Motor neuron (in vitro differentiated cells): ENCODE results near the gene IL17REL. TPM values are rescaled to one million over a fixed set of nuclear protein-coding genes. Genes with fewer than 3 reads are reported as not detected.
"Not testable (repeated sequence)": the region's sequence is repeated elsewhere in the genome, so short reads cannot be mapped to it uniquely, and the experiment has no call there.

ENCODE experiments used
- ATAC-seq, 8 experiments: fragments of 200-7000 bp; cut with Tn5 transposase; replicated peaks in 6 of 8; 2 replicates each; pipeline ENCODE4 v1.8.0; 2021; ENCODE audit warnings: mild to moderate bottlenecking in 8 of 8, moderate library complexity in 8 of 8
- H3K27ac ChIP-seq, 2 donors: fragments of 250-450 bp; sonication (Bioruptor Pico); 2 replicates each; pipeline ENCODE4 v1.9.0; 2021; ENCODE audit warnings: antibody characterized with exemption in 2 of 2, mild to moderate bottlenecking in 2 of 2, moderate library complexity in 1 of 2
- H3K4me1 ChIP-seq, 2 donors: fragments of 250-450 bp; sonication (Bioruptor Pico); replicated peaks in 1 of 2; 2 replicates each; pipeline ENCODE4 v1.6.1; 2021; ENCODE audit warnings: antibody characterized with exemption in 2 of 2, mild to moderate bottlenecking in 2 of 2, moderate library complexity in 1 of 2
- H3K4me3 ChIP-seq, 5 donors: fragments of 250-450 bp; sonication (Bioruptor Pico); 2 replicates each; pipeline ENCODE4 v1.9.0; 2021; ENCODE audit warnings: antibody characterized with exemption in 5 of 5, mild to moderate bottlenecking in 5 of 5, moderate library complexity in 4 of 5
- WGBS, 10 experiments: fragments of 450-650 bp; shearing (Covaris generic); methylation state at CpG; one replicate each; pipeline ENCODE4 v1.0.0; 2022; 5-methylcytosine and 5-hydroxymethylcytosine counted together
- in situ Hi-C, 9 experiments: fragments of 400-800 bp; cut with MboI; loops; one replicate each; pipeline ENCODE4 v1.15.0; 2021; ENCODE audit warnings: low sequenced_read_pairs in 9 of 9, low pct_unique_long_range_greater_than_20kb in 2 of 9; ENCODE audit not compliant: unreplicated experiment in 9 of 9
- total RNA-seq, 8 experiments: library from RNA; unstranded; fragments of 300-600 nt; gene quantifications; 2 replicates each; pipeline versions ENCODE4 v1.2.3 to v1.2.4, GENCODE V29; 2022

The IL17REL gene
- total RNA-seq, 8 experiments from 2014 or later: 0.07 to 0.47 (median 0.20) TPM; not detected in 3

DNA sequence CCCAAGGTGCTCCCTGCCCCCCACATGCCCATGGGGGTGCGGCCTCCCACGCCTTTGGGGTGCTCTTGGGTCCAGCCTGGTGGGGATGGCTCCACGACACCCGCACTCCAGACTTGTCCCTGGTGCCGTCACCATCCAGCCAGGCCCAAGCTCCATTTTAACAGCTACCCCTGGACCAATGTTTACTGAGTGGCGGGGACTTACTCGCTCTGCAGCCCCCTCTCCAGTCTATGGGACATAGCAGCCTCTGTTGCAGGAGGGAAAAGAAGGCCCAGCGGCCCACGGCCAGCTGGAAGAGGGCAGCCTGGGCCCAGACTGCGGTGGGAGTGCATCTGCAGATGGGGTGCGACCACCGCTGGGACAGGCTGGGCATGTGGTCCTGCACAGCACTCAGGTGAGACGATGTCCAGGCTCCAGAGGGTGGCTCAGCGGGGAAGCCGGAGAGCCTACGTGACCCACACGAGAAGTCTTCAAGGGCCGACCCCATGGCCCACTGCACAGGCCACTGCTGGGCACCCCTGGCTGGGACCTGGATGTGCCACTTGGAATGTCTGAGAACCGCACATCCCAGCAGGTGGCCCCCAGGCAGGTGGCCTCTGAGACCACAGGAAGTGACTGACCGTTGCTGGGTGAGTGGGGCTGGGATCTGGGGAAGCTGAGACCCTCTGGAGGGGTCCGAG, 18.1 kb downstream of the IL17REL start:
- in situ Hi-C loops: no loop called here
- no peak overlapping the region for H3K27ac ChIP-seq
- H3K4me1 ChIP-seq: no peaks in the 10 kb centered on the region
- WGBS, 10 experiments: 45 to 92% methylated on average over 4 of the region's 21 CpGs; no CpG with 5 or more reads in 8 of the 10 experiments
- ATAC-seq: no peak
- H3K4me3 ChIP-seq: no peak overlapping the region

DNA sequence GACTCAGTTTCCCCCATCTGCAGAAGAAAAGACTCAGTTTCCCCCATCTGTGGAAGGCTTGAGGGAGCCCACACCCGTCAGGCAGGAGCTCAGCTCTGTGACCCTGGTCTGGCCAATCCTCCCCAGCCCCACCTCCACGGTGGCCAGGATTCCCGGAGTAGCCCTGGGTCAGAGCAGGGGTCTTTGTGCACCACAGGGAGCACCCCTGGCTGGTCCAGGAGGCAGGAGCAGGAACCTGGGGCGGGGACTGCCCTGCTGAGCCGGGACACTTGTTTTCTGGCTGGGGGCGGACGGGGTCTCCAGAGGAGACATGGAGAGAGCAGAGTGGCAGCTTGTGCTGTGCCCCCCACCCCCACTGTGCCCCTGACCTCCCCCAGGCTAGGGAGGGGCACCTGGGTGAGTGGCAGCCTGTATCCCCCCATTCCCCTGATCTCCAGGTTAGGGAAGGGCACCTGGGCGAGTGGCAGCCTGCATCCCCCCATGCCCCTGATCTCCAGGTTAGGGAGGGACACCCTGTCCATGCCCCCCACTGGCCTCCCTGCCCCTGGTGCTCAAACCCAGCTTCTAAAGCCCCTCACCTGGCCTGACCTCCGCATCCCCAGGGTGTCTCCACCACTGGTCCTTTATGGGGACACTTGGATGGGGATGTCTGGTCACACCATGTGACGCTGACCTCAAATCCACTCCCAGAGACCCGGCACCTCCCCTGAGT, 18.8 kb downstream of the IL17REL start:
- WGBS, 10 experiments: 0 to 80% (median 30%) methylated on average over 1 to 7 of the region's 11 CpGs; no CpG with 5 or more reads in 6 of the 10 experiments
- Histone ChIP-seq H3K4me3 (no peak overlapping the region), H3K4me1 (no peaks in the 10 kb centered on the region), H3K27ac (no peak overlapping the region)
- peak in 4 of 8 experiments; percentile 3 to 34 (median 8) for ATAC-seq
- in situ Hi-C loops: no loop called here

DNA sequence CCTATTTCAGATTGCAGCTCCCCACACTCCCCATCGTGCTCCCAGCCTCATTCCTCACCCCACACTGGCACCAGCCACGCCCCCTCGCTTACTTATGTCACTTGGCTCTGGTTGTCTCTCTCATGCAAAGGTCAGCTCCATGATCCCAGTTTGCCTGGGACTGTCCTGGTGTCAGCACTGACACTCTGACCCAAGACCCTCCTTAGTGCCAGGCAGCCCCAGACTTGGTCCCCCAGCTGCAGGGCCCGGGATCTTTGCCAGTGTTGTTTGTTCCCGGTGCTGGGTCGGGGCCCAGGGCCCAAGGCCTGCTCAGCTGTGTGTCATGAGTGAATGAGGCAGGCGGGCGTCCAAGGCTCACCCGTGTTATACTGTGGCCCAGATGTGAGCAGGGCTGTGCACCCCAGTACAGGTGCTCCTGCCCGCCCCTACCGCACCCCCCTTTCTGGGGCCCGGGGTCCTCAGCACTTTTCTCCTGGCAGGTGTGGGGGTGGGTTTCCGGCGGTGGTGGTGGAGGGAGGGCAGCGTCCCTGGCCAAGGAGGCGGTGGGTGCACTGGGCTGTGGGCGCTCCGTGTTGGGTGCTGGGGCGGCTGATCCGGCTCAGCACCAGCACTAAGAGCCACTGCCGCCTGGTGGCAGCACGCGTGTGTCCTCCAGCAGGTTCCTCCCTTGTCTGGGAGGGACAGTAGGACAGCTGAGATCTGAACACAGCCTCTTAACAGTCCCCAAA, 19.5 kb downstream of the IL17REL start:
- no peaks in the 10 kb centered on the region for H3K4me1 ChIP-seq
- peak; percentile 47 to 97 (median 64) for ATAC-seq
- no peak overlapping the region for H3K27ac ChIP-seq
- 10 to 60% methylated on average over 2 of the region's 23 CpGs; no CpG with 5 or more reads in 8 of the 10 experiments for WGBS, 10 experiments
- in situ Hi-C loops: no loop called here
- H3K4me3 ChIP-seq: no peak overlapping the region

DNA sequence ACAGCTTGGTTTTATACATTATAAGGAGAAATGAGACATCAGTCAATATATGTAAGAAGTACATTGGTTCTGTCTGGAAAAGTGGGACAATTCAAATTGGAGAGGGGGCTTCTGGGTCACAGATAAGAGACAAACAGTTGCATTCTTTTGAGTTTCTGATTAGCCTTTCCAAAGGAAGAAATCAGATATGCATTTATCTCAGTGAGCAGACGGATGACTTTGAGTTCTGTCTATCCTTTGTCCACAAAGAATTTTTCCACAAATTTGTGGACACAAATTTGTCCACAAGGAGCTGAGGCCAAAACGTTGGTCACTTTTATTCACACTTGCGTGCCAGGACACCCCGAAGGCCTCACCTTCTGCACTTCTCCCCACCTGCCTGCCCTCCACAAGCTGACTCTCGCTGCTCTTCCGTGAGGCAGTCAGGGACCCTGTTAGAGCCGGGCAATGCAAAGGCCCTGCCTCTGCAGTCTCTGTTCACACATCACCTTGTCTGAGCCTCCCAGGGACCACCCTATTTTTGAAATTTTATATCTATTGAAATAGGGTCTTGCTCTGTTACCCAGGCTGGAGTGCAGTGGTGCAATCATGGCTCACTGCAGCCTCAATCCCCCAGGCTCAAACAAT, 20.5 kb downstream of the IL17REL start:
- in situ Hi-C loops: no loop called here
- no peak overlapping the region for H3K27ac ChIP-seq
- H3K4me1 ChIP-seq: no peaks in the 10 kb centered on the region
- WGBS, 10 experiments: 43 to 87% (median 66%) methylated on average over 1 to 7 of the region's 7 CpGs; no CpG with 5 or more reads in 1 of the 10 experiments
- ATAC-seq: no peak
- H3K4me3 ChIP-seq: no peak overlapping the region

DNA sequence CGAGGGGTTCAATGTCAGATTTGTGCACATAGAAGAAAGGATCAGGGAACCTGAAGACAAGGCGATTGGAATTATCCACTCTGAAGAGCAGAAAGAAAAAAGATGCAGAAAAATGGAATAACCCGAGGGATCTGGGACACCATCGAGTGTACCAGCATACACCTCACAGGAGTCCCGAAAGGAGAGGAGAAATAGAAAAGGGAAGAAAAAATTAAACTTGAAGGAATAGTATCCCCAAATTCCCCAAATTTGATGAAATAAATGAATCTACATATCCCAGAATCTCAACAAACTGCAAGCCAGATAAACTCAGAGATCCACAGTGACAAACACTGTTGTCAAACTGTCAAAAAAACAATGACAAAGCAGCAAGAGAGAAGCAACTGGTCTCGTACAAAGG, 21.4 kb downstream of the IL17REL start:
- Histone ChIP-seq H3K4me1 (no peaks in the 10 kb centered on the region), H3K27ac (no peak overlapping the region), H3K4me3 (no peak overlapping the region)
- in situ Hi-C loops: no loop called here
- ATAC-seq: no peak
- 33 to 87% (median 65%) methylated on average over 5 to 6 of the region's 6 CpGs for WGBS, 10 experiments

DNA sequence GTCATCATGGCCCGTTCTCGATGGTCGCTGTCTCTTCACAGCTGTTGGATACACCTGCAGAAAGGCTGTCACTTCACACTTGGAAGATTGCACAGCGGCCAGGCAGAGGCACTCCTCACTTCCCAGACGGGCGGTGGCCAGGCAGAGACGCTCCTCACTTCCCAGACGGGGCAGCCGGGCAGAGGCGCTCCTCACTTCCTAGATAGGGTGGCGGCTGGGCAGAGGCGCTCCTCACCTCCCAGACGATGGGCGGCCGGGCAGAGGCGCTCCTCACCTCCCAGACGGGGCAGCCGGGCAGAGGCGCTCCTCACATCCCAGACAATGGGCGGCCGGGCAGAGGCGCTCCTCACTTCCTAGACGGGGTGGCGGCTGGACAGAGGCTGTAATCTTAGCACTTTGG, 22.7 kb downstream of the IL17REL start:
- H3K4me1 ChIP-seq, in situ Hi-C loops, ATAC-seq, H3K27ac ChIP-seq, H3K4me3 ChIP-seq: not testable (repeated sequence)
- WGBS, 10 experiments: no CpG with 5 or more reads among the region's 24 CpGs

DNA sequence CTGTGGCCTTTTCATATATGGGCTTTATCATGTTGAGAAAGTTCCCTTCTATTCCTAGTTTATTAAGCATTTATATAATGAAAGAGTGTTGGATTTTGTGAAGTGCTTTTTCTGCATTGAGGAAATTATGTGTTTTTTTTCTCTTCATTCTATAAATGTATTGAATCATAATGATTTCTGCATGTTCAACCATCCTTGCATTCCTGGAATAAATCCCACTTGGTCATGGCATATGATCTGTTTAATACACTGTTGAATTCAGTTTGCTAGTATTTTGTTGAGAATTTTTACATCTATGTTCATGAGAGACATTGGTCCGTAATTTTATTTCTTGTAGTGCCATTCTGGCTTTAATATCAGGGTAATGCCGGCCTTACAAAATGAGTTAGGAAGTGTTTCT, 26.2 kb downstream of the IL17REL start:
- in situ Hi-C loops: no loop called here
- 49 to 100% (median 86%) methylated on average over 1 to 2 of the region's 2 CpGs for WGBS, 10 experiments
- ATAC-seq: no peak

DNA sequence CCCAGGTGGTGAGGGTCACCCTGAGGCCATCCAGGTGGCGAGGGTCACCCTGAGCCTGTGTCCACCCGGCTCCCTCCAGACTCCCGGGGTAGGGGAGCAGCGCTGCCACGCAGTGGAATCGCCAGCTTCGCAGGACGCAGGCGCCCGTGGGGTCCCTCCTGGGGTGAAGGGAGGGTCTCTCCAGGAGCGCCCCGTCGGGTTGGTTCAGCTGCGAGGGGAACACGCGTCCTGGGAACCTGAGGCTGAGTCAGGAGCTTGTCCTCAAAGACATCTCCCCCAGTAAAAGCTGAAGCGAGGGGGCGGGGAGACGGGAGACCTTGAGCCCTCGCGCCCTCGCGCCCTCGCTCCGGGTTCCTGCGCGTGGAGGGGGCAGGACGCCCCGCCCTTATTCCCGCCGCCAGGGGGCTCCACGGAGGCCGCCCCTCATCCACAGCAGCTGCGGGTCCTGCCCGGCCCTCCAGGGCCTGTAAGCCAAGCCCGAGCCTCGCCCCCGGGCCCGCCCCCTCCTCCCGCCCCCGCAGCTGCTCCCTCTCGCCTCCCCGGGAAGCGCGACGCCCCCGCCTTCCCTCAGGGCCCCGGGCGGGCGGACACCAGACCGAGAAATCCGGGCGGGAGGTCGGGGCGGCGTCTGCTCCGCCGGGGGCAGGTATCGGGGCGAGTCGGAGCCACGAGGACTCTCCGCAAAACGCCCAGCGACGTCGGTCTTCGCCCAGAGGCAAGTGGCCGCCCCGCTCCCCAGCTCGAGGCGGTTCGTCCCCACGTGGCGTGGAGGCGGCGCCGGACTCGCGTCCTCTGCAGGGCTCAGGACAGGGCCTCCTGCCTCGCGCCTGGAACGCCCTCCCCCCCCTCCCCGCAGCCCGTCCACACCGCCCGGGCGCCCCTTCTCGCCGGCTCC, 29.2 kb downstream of the IL17REL start:
- in situ Hi-C loops: no loop called here
- no peak overlapping the region for H3K4me3 ChIP-seq

More for the DNA sequence above, 26.2 kb downstream of the IL17REL start:
- H3K4me1 ChIP-seq: no peaks in the 10 kb centered on the region
- H3K4me3 ChIP-seq: no peak overlapping the region
- H3K27ac ChIP-seq: no peak overlapping the region

DNA sequence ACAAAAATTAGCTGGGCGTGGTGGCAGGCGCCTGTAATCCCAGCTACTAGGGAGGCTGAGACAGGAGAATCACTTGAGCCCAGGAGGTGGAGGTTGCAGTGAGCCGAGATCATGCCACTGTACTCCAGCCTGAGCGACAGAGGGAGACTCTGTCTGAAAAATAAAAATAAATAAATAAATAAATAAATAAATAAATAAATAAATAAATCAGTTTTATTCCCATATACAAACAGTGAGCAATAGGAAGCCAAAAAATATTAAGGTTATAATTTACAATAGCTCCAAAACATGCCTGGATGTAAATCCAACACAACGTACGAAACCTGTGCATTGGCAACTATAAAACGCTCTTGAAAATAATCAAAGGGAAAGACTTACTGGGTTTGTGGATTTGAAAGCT, 30.8 kb downstream of the IL17REL start:
- H3K4me3 ChIP-seq, in situ Hi-C loops, ATAC-seq, H3K27ac ChIP-seq, H3K4me1 ChIP-seq: not testable (repeated sequence)
- WGBS, 10 experiments: 76 to 100% (median 96%) methylated on average over 1 to 7 of the region's 7 CpGs

More for the DNA sequence above, 29.2 kb downstream of the IL17REL start:
- no peak overlapping the region for H3K27ac ChIP-seq
- ATAC-seq: peak in 6 of 8 experiments; percentile 48 to 87 (median 85)
- H3K4me1 ChIP-seq: no peaks in the 10 kb centered on the region
- WGBS, 10 experiments: 20 to 36% methylated on average over 1 to 9 of the region's 90 CpGs; no CpG with 5 or more reads in 8 of the 10 experiments

DNA sequence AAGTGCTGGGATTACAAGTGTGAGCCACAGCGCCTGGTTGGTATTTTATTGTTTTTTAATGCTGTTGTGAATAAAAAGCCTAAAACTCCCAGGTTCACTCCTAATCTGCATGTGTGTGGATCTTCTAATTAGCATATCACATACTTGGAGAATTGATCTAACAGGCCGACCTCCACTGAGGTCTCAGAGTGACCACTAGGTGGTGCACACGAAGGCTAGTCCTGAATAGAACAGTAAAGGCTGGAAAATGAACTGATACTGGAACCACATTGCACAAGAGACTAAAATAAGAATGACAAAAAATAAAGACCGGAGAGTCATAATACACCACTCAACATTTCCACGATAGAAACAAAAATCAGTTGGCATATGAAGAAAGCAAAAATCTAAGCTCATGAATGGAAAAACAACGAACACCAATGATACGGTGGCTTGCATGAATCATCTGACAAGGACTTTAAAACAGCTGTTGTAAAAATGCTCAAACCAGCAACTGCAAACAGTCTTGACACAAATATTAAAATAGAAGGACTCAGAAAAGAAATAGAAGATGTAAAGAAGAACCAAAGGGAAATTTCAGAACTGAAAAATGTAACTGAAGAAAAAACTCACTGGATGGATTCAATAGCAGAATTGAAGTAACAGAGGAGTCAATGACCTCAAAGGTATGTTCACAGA, 32.8 kb downstream of the IL17REL start:
- in situ Hi-C loops: no loop called here
- 30 to 93% (median 52%) methylated on average over 3 to 7 of the region's 7 CpGs for WGBS, 10 experiments

DNA sequence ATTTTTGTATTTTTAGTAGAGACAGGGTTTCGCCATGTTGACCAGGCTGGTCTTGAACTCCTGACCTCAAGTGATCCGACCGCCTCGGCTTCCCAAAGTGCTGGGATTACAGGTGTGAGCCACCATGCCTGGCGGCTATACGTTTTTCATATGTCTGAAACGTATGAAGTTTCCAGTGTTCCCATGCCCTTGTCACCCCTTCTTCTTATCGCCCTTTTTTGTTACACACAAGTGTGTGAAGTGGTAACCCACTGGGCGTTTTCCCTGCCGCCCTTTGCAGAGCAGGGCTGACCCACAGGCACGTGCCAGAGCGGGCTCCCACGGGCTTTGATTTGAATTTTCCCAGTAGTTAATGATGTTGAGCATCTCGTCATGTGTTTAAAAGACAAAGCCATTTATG, 35.0 kb downstream of the IL17REL start:
- in situ Hi-C loops: no loop called here
- Histone ChIP-seq H3K4me3 (no peak overlapping the region), H3K4me1 (no peaks in the 10 kb centered on the region), H3K27ac (no peak overlapping the region)
- ATAC-seq: no peak
- 54 to 100% (median 64%) methylated on average over 2 to 12 of the region's 14 CpGs; no CpG with 5 or more reads in 2 of the 10 experiments for WGBS, 10 experiments

More for the DNA sequence above, 32.8 kb downstream of the IL17REL start:
- ATAC-seq: peak in 2 of 8 experiments; percentile 7 to 17
- Histone ChIP-seq H3K4me1 (no peaks in the 10 kb centered on the region), H3K27ac (no peak overlapping the region), H3K4me3 (no peak overlapping the region)
